LNCAP (cell line): Measurements from ENCODE around the gene STYXL2.

Experiments used
- TF ChIP-seq, protein P1 (sequence below): fragments of 450-650 bp; IDR thresholded peaks from 2 replicates; pipeline ENCODE4 v1.5.1; 2017; ENCODE audit warnings: mild to moderate bottlenecking

STYXL2 gene

DNA sequence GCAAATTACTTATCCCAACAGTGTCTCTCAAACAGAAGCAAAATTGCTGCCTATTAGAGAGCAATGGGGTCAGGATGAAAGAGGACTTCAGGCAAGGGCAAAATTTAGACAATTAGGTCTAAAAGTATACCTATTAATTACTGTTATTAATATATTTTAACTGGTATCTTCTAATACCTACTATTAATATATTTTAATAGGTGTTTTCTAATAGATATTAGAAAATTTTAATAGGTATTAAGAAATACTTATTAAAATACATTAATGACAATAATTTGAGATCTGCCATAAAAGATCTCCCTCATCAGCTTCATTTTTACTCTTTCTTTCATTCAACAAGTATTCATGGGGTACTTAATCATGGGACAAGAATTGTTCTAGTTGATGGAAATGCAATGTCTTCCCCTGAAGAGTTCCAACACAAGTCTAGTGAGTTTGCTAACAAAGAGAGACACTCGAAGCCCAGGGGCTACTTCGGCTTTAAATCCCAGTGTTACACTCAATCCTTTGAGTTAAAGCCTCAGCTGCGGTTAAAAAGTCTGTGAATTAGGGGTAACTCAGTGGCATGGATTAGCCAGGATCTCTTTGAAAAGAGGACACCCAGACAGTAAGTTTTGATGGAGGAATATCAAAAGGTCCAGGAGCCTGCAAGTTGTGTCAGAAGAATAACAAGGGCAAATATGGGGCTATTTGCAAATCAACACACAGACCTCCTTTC is 44.1 kb downstream of the STYXL2 start:
- TF ChIP-seq, protein P1, sequence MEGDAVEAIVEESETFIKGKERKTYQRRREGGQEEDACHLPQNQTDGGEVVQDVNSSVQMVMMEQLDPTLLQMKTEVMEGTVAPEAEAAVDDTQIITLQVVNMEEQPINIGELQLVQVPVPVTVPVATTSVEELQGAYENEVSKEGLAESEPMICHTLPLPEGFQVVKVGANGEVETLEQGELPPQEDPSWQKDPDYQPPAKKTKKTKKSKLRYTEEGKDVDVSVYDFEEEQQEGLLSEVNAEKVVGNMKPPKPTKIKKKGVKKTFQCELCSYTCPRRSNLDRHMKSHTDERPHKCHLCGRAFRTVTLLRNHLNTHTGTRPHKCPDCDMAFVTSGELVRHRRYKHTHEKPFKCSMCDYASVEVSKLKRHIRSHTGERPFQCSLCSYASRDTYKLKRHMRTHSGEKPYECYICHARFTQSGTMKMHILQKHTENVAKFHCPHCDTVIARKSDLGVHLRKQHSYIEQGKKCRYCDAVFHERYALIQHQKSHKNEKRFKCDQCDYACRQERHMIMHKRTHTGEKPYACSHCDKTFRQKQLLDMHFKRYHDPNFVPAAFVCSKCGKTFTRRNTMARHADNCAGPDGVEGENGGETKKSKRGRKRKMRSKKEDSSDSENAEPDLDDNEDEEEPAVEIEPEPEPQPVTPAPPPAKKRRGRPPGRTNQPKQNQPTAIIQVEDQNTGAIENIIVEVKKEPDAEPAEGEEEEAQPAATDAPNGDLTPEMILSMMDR = no peak

DNA sequence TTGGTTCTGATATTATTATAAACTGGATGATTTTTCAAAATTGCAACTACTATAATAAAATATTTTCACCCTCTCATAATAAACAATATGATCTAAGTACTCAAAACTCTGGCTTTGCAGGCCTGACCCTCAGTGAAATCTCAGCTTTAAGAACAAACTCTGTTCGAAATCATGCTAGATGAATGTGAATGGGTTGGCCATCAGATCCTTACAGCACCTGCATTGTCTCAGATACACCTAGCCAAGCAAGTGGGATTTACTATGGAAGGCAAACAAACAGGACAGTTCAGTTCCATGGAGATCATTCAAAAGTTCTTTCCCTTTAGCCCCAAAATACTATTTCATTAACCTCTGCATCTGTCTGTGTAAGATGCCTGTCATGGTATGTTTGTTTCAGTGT is 44.8 kb downstream of the STYXL2 start:
- TF ChIP-seq, protein P1 = no peak

DNA sequence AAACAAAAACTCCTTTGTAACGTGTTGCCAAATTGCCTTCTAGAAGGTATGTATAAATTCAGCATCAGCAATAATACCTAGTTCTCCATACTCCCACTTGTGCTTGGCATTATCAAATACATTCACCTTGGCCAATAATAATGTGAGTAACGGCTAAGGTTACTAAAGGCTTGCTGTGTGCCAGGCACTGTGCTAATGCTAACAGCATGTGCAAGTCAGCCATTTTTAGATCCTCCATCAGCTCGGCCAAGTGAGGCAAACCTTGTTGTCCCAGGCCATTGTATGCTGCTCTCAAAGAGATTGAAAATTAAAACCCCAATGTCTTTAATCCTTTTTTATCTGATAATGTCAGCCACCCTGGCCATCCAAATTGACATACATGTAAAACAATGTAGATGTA is 48.1 kb downstream of the STYXL2 start:
- TF ChIP-seq, protein P1 = no peak
